Fibroblast of lung (primary cell): ENCODE data around the gene IRF4. TPM values are rescaled to one million over a fixed set of nuclear protein-coding genes. Genes with fewer than 3 reads are reported as not detected.
"Not testable (repeated sequence)": the region's sequence is repeated elsewhere in the genome, so short reads cannot be mapped to it uniquely, and the experiment has no call there.

Experiments used
- DNase-seq, 2 donors: peaks; one replicate each; pipeline versions ENCODE4 v3.0.0 to v3.0.0-alpha.2; 2010; ENCODE audit warnings: low read depth in 2 of 2
- H2AFZ ChIP-seq: 2 replicates; pipeline ENCODE4 v1.5.1; 2012; ENCODE audit warnings: low read length, control low read depth, inconsistent platforms
- H3K27ac ChIP-seq: 2 replicates; pipeline ENCODE4 v1.5.1; 2011; ENCODE audit warnings: low read length, control low read depth; ENCODE audit not compliant: insufficient read depth
- H3K27me3 ChIP-seq: 2 replicates; pipeline ENCODE4 v1.5.1; 2011; ENCODE audit warnings: mild to moderate bottlenecking, low read length; ENCODE audit not compliant: control insufficient read depth, insufficient read depth
- H3K36me3 ChIP-seq: 2 replicates; pipeline ENCODE4 v1.5.1; 2011; ENCODE audit warnings: low read length; ENCODE audit not compliant: control insufficient read depth, insufficient read depth
- H3K4me1 ChIP-seq: 2 replicates; pipeline ENCODE4 v1.5.1; 2011; ENCODE audit warnings: low read length; ENCODE audit not compliant: control insufficient read depth, insufficient read depth; ENCODE audit errors: extremely low read depth
- H3K4me2 ChIP-seq: 2 replicates; pipeline ENCODE4 v1.5.1; 2011; ENCODE audit warnings: low read length, control low read depth; ENCODE audit not compliant: insufficient read depth; ENCODE audit errors: extremely low read depth
- H3K4me3 ChIP-seq, 4 experiments: fragments of 200-600 bp in 1 of 4; sonication (generic) in 1 of 4; replicated peaks in 1 of 4; 2 replicates each; pipeline ENCODE4 v1.5.1; 2011 to 2016; ENCODE audit warnings: low read length in 4 of 4, low read depth in 3 of 4, mild to moderate bottlenecking in 3 of 4, control low read depth in 2 of 4, inconsistent platforms in 1 of 4, mixed read lengths in 1 of 4; ENCODE audit not compliant: insufficient read depth in 1 of 4; ENCODE audit errors: control extremely low read depth in 1 of 4
- H3K79me2 ChIP-seq: 2 replicates; pipeline ENCODE4 v1.5.1; 2012; ENCODE audit warnings: mild to moderate bottlenecking, low read length, inconsistent platforms; ENCODE audit not compliant: control insufficient read depth, insufficient read depth
- H3K9ac ChIP-seq: 2 replicates; pipeline ENCODE4 v1.5.1; 2011; ENCODE audit warnings: mild to moderate bottlenecking, low read length, control low read depth; ENCODE audit not compliant: insufficient read depth
- H3K9me3 ChIP-seq: 2 replicates; pipeline ENCODE4 v1.5.1; 2012; ENCODE audit warnings: low read depth, low read length; ENCODE audit not compliant: control insufficient read depth, insufficient read depth
- H4K20me1 ChIP-seq: 2 replicates; pipeline ENCODE4 v1.5.1; 2011; ENCODE audit warnings: low read length; ENCODE audit not compliant: control insufficient read depth, insufficient read depth; ENCODE audit errors: extremely low read depth
- EZH2 ChIP-seq: IDR thresholded peaks from 2 replicates; pipeline ENCODE4 v1.5.1; 2012; ENCODE audit warnings: low read length, control low read depth, mild to moderate bottlenecking; ENCODE audit errors: missing control alignments
- polyA plus RNA-seq, 2 donors: library from polyadenylated mRNA; depleted of rRNA in 1 of 2; stranded (reverse) in 1 of 2; unstranded in 1 of 2; fragments of >200 nt; gene quantifications; 2 replicates each; pipeline ENCODE4 v1.2.1, GENCODE V29; 2011 to 2012; ENCODE audit warnings: missing spikeins in 1 of 2
- total RNA-seq: library from RNA; depleted of rRNA; stranded (reverse); fragments of >200 nt; gene quantifications from 2 replicates; pipeline ENCODE4 v1.2.1, GENCODE V29; 2014
- TF ChIP-seq, protein P1 (sequence below), 2 donors: IDR thresholded peaks in 1 of 2; conservative IDR thresholded peaks in 1 of 2; 1 replicate in 1 of 2; 2 replicates in 1 of 2; pipeline ENCODE4 v1.5.1; 2011 to 2012; ENCODE audit warnings: low read length in 2 of 2, control low read depth in 1 of 2, inconsistent platforms in 1 of 2, low read depth in 1 of 2, mild to moderate bottlenecking in 1 of 2

Gene IRF4
- total and polyA plus RNA-seq, 2 donors (not counting 1 experiment from before 2014, with no cell fraction given), result under 0.01 to 0.01 TPM

DNA sequence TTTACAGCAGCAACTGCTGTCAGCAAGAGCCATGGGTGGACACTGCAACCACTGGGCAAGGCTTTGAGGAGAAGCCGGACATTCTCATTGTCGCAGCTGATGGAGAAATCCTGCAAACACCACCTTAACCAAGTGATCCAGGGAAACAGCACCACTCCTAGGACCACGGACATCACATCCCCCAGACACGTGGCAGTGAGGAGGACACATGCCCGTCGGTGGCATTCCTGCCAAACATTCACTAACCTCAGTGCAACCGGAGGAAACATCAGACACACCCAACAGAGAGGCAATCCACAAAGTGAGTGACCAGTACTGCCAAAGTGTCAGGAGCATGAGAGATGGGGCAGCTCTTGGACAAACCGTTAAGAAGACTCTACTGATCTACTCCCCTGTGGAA is 16.6 kb upstream of the IRF4 start:
- Histone ChIP-seq H3K9me3 (no peaks in the 10 kb centered on the region), H3K4me2 (no peak overlapping the region), H3K79me2 (no peaks in the 10 kb centered on the region), H3K4me3 (no peak overlapping the region), H3K9ac (no peak overlapping the region), H3K36me3 (no peaks in the 10 kb centered on the region), H3K4me1 (no peaks in the 10 kb centered on the region), H4K20me1 (no peaks in the 10 kb centered on the region), H3K27me3 (peaks cover 13% of the 10 kb centered on the region), H3K27ac (no peak overlapping the region), H2AFZ (no peak overlapping the region)
- TF ChIP-seq EZH2, result no peak
- TF ChIP-seq, protein P1, sequence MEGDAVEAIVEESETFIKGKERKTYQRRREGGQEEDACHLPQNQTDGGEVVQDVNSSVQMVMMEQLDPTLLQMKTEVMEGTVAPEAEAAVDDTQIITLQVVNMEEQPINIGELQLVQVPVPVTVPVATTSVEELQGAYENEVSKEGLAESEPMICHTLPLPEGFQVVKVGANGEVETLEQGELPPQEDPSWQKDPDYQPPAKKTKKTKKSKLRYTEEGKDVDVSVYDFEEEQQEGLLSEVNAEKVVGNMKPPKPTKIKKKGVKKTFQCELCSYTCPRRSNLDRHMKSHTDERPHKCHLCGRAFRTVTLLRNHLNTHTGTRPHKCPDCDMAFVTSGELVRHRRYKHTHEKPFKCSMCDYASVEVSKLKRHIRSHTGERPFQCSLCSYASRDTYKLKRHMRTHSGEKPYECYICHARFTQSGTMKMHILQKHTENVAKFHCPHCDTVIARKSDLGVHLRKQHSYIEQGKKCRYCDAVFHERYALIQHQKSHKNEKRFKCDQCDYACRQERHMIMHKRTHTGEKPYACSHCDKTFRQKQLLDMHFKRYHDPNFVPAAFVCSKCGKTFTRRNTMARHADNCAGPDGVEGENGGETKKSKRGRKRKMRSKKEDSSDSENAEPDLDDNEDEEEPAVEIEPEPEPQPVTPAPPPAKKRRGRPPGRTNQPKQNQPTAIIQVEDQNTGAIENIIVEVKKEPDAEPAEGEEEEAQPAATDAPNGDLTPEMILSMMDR (conservative IDR thresholded peaks at IDR 0.05 in 1 of 2, IDR thresholded peaks at IDR 0.05 in 1 of 2; ENCODE audit: low read depth in 1 of 2, low read length in 2 of 2), result no peak
- no peak for DNase-seq

DNA sequence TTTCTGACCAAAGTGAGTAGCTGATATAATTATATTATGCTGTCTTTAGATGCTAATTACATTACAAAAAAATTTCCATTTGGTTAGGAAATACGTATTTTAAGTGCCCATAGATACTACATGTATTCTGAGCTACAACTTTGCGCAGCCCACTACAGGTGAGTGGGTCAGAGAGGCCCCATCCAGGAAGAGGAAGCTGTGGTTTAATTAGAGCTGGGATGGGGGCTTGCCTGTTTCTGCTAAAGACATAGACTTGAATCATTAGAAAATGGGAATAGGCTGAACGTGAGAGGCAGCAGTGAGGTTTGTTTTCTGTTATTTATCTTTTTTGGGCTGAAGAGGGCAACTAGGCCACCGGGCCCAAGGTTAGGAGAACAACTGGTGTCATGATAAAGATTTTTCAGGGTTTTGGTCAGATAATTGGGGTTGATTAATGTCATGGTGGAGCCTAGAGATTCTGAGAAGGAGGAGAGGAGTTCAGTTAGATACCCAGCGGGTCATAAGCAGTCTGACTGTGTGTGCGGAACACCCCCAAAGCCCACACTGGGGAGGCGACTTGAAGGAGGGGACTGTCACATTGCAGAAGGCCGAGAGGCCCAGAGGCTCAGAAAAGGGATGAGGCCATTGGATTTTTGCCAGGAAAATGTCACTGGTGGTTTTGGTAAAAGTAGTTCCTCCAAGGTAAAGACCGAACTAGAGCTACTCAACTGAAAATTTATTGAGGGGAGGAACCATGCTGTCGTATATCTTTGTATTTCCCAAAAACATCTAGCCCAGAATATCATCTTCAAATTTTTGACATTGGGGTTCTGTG is 14.5 kb upstream of the IRF4 start:
- no peaks in the 10 kb centered on the region for H3K4me1 ChIP-seq
- no peaks in the 10 kb centered on the region for H3K36me3 ChIP-seq
- no peak overlapping the region for H3K4me3 ChIP-seq
- no peak overlapping the region for H2AFZ ChIP-seq
- no peak overlapping the region for H3K9ac ChIP-seq
- H3K79me2 ChIP-seq, result no peaks in the 10 kb centered on the region
- no peak overlapping the region for H3K27ac ChIP-seq
- H3K9me3 ChIP-seq, result no peaks in the 10 kb centered on the region
- no peaks in the 10 kb centered on the region for H4K20me1 ChIP-seq
- no peak overlapping the region for H3K4me2 ChIP-seq
- DNase-seq, result no peak
- H3K27me3 ChIP-seq, result peaks cover 13% of the 10 kb centered on the region
- TF ChIP-seq EZH2, result no peak
- TF ChIP-seq, protein P1 (conservative IDR thresholded peaks at IDR 0.05 in 1 of 2, IDR thresholded peaks at IDR 0.05 in 1 of 2; ENCODE audit: low read depth in 1 of 2, low read length in 2 of 2), result no peak

GRCh38 chr6:377641-378020 is 13.9 kb upstream of the IRF4 start:
- not testable (repeated sequence) for H3K27me3 ChIP-seq, H3K9me3 ChIP-seq, DNase-seq, H3K9ac ChIP-seq, H3K4me1 ChIP-seq, H4K20me1 ChIP-seq, H3K4me2 ChIP-seq, H3K27ac ChIP-seq, H3K36me3 ChIP-seq, H3K79me2 ChIP-seq, H3K4me3 ChIP-seq, H2AFZ ChIP-seq
